ENCODE measurements around the gene TMEM89. TPM values are rescaled to one million over a fixed set of nuclear protein-coding genes. Genes with fewer than 3 reads are reported as not detected.

TMEM89 gene
- total RNA-seq, 1 donor: not detected

- H3K4me3 ChIP-seq (ENCODE audit: low read depth, low read length): no peak overlapping the region
- DNase-seq (ENCODE audit: low read depth): no peak
- TF ChIP-seq, protein P1, sequence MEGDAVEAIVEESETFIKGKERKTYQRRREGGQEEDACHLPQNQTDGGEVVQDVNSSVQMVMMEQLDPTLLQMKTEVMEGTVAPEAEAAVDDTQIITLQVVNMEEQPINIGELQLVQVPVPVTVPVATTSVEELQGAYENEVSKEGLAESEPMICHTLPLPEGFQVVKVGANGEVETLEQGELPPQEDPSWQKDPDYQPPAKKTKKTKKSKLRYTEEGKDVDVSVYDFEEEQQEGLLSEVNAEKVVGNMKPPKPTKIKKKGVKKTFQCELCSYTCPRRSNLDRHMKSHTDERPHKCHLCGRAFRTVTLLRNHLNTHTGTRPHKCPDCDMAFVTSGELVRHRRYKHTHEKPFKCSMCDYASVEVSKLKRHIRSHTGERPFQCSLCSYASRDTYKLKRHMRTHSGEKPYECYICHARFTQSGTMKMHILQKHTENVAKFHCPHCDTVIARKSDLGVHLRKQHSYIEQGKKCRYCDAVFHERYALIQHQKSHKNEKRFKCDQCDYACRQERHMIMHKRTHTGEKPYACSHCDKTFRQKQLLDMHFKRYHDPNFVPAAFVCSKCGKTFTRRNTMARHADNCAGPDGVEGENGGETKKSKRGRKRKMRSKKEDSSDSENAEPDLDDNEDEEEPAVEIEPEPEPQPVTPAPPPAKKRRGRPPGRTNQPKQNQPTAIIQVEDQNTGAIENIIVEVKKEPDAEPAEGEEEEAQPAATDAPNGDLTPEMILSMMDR (IDR thresholded peaks at IDR 0.05; ENCODE audit: insufficient read depth, low read depth, low read length): no peak
These were observed 8.3 kb upstream of the TMEM89 start for GRCh38 chr3:48629894-48630293.

GRCh38 chr3:48628277-48629017, 6.9 kb upstream of the TMEM89 start:
- no peak overlapping the region for H3K4me3 ChIP-seq (ENCODE audit: low read depth, low read length)
- TF ChIP-seq, protein P1 (IDR thresholded peaks at IDR 0.05; ENCODE audit: insufficient read depth, low read depth, low read length): no peak
- DNase-seq (ENCODE audit: low read depth): no peak

DNA sequence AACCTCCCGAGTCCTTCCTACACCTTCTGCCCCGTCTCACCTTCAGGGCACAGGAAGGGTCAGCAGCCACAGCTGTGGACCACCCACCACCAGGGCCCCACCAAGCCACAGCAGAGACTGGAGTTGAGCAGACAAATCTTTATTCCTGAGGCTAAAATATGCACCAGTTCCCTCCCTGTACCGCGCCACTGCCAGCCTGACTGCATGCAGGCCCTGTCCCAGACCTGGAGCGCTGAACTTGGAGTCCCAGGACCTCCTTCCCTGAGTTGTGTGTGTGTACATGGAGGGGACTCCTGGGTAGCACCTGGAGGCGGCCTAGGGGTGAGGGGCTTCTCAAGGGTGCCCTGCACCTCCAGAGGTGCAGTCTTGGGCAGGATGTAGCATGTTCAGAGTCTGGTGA, 4.0 kb upstream of the TMEM89 start:
- no peak overlapping the region for H3K4me3 ChIP-seq (ENCODE audit: low read depth, low read length)
- DNase-seq (ENCODE audit: low read depth): no peak
- TF ChIP-seq, protein P1 (IDR thresholded peaks at IDR 0.05; ENCODE audit: insufficient read depth, low read depth, low read length): no peak

GRCh38 chr3:48624767-48625166, 3.2 kb upstream of the TMEM89 start:
- no peak overlapping the region for H3K4me3 ChIP-seq (ENCODE audit: low read depth, low read length)
- TF ChIP-seq, protein P1 (IDR thresholded peaks at IDR 0.05; ENCODE audit: insufficient read depth, low read depth, low read length): no peak
- no peak for DNase-seq (ENCODE audit: low read depth)

DNA sequence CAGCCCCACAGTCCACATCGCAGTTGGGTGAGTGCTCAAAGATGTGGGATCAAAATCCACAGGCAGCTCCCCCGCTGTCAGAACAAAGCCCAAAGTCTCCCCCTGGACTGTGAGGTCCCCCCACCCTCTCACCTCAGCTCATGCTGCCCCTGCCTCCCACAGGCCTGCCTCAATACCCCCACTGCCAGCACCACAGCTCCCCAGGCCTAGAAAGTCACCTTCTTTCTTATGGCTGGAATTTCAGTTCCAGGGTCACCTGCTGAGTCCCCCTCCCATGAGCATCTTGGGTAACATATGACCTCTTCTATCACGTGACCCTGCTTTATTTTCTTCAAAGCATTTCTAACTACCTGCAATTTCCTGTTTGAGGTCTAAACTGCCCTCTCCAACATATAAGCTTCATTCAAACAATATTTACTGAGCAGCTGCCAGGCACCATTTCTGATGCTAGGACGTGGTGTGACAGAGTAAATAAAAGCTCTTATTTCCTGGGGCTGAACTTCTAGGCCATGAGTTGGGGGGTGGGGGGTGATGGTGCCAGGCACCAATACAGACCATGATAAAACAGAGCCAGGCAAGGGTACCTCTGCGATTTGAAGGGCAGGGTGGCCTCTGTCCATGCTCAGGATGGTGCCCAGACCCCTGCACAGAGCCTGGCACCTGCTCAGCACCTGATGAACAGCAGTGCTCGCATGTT, 2.4 kb upstream of the TMEM89 start:
- no peak overlapping the region for H3K4me3 ChIP-seq (ENCODE audit: low read depth, low read length)
- TF ChIP-seq, protein P1 (IDR thresholded peaks at IDR 0.05; ENCODE audit: insufficient read depth, low read depth, low read length): no peak
- DNase-seq (ENCODE audit: low read depth): no peak

DNA sequence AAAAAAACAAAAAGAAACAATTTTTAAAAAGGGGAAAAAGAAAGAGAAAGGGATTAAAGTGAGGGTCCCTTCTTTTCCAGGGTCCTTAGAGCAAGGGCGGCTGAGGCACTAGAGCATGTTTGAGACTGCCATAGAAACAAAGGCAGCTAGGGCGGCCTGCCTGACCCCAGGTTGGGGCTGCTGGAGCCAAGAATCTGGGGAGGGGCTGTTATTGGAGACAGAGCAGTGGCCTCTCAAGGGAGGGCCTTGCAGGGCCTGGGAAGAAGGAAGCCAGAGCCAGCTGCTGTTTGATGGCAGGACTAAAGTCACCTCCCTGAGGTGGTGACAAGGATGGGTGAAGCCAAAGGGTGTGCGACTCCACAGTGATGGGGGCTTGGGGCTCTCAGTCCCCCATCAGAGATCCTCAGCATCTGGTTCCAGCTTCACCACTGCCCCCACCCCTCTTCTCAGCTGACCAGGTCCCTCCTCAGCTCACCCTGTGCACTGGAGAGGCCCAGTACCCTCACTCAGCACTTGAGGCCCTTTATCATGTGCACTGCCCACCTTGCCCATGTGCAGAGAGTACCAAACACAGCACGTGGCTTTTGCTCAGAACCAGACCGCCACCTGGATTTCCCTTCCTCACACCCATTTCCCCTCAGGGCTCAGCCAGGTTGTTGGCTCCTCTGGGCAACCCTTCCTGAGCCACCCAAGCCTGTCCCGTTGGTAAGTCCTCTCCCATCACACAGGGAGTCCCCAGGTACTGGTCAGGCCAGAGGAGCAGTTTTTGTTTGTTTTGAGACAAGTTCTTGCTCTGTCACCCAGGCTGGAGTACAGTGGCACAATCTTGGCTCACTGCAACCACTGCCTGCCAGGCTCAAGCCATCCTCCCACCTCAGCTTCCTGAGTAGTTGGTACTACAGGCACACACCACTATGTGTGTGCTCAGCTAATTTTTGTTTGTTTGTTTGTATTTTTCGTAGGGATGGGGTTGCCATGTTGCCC, 1.7 kb downstream of the TMEM89 start:
- TF ChIP-seq, protein P1 (IDR thresholded peaks at IDR 0.05; ENCODE audit: insufficient read depth, low read depth, low read length): no peak
- no peak for DNase-seq (ENCODE audit: low read depth)

More for the DNA sequence above, 1.7 kb downstream of the TMEM89 start:
- no peak overlapping the region for H3K4me3 ChIP-seq (ENCODE audit: low read depth, low read length)
